Psoas muscle (tissue), 8 donors: ENCODE measurements around the gene TOMM5. TPM values are rescaled to one million over a fixed set of nuclear protein-coding genes. Genes with fewer than 3 reads are reported as not detected.

ENCODE experiments used
- ATAC-seq, 4 donors: fragments of 200-7000 bp; cut with Tn5 transposase; one replicate each; pipeline ENCODE4 v1.9.1; 2020; ENCODE audit warnings: moderate library complexity in 3 of 4, mild to moderate bottlenecking in 2 of 4
- DNase-seq, 2 donors: peaks; one replicate each; pipeline ENCODE4 v3.0.0-alpha.2; 2020
- H3K27ac ChIP-seq: fragments of 200-600 bp; one replicate; pipeline ENCODE4 v1.8.0; 2022
- H3K27me3 ChIP-seq, 3 donors: fragments of 200-600 bp in 1 of 3; one replicate each; pipeline versions ENCODE4 v1.6.1 to v1.8.0; 2013 to 2022; ENCODE audit warnings: low read length in 2 of 3, mild to moderate bottlenecking in 2 of 3, moderate library complexity in 1 of 3; ENCODE audit not compliant: insufficient read depth in 3 of 3
- H3K36me3 ChIP-seq, 2 donors: fragments of 200-600 bp in 1 of 2; one replicate each; pipeline versions ENCODE4 v1.6.1 to v1.8.0; 2013 to 2022; ENCODE audit warnings: low read depth in 1 of 2, mild to moderate bottlenecking in 1 of 2, moderate library complexity in 1 of 2; ENCODE audit not compliant: insufficient read depth in 1 of 2
- H3K4me1 ChIP-seq: fragments of 200-600 bp; one replicate; pipeline ENCODE4 v1.8.0; 2022
- H3K4me3 ChIP-seq: fragments of 200-600 bp; one replicate; pipeline ENCODE4 v1.8.0; 2022; ENCODE audit warnings: mild to moderate bottlenecking
- H3K9me3 ChIP-seq: fragments of 200-600 bp; one replicate; pipeline ENCODE4 v1.8.0; 2022
- CTCF ChIP-seq: fragments of 200-600 bp; IDR thresholded peaks from one replicate; pipeline ENCODE4 v1.8.0; 2022; ENCODE audit warnings: antibody characterized with exemption
- WGBS, 3 donors: extraction: QIAGEN DNeasy Blood & Tissue Kit; methylation state at CpG; one replicate each; pipeline versions ENCODE4 v1.1.6 to v1.1.7; 2013; 5-methylcytosine and 5-hydroxymethylcytosine counted together
- intact Hi-C, 2 donors: fragments of 100-400 bp; cut with DNase I; formaldehyde crosslinking; loops; one replicate each; pipeline versions ENCODE4 v1.11.0 to v1.14.2; 2022
- polyA plus RNA-seq, 3 donors: library from polyadenylated mRNA; stranded (reverse); fragments of 200-250 nt; gene quantifications; one replicate each; pipeline ENCODE4 v1.2.3, GENCODE V29; 2013
- total RNA-seq, 4 donors: library from RNA; stranded (reverse); fragmentation: NEBNext Ultra II Directional in 2 of 4; extraction: Animal tissue kit (Norgen Biotek cat#: 25700) in 2 of 4; gene quantifications; one replicate each; pipeline versions ENCODE4 v1.2.1 to v1.2.4, GENCODE V29; 2021 to 2023
- donor health status: healthy with polysubstance abuse.
- donor health status: DM: no; HTN: no; CAD: no; lungs with moderate emphysema.
- donor health status: Bipolar disorder and iron deficiency.
- donor health status: healthy.
- donor health status: DM: yes; HTN: yes; CAD: no.
- donor health status: DM: no; HTN: no; CAD: no.
- donor health status: DM: no; HTN: no; CAD: no.
- donor health status: DM: yes; HTN: yes; CAD: no.

Gene TOMM5
- total and polyA plus RNA-seq, 7 donors = 65.2 to 280 (median 104) TPM

GRCh38 chr9:37551888-37552287 is 40.5 kb downstream of the TOMM5 start:
- 86 to 93% (median 92%) methylated on average over 2 of the region's 2 CpGs for WGBS, 3 donors
- TF ChIP-seq CTCF = no peak

DNA sequence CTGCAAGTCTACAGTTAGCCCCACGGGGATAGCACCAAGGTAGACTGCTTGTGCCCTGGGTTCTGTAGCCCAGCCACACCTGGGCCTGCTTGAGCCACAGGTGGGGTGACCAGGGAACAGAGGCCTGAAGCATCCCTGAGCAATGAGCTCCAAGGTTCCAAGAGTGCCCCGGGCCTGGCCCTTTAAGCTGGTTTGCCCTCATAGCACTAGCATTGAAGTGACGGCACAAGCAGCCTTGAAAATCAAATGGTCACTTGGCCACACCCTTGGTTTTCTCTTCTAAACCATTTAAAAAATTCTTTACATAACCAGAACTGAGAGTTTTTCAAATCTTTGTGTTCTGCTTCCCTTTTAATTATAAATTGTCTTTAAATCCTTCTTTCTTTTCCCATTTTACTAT is 40.9 kb downstream of the TOMM5 start:
- ATAC-seq = peak in 3 of 4 donors; percentile 4 to 24 (median 16)
- peaks cover 20% of the 10 kb centered on the region for H3K4me1 ChIP-seq
- H3K4me3 ChIP-seq = no peak overlapping the region
- WGBS, 3 donors = 77 to 96% (median 77%) methylated on average over 3 of the region's 3 CpGs
- no peaks in the 10 kb centered on the region for H3K9me3 ChIP-seq
- peak overlapping the region; percentile 58 for H3K27ac ChIP-seq
- no peaks in the 10 kb centered on the region for H3K27me3 ChIP-seq
- peaks cover 0 to 7% of the 10 kb centered on the region in 2 donors for H3K36me3 ChIP-seq
- DNase-seq = no peak
- intact Hi-C loops = loop anchor here in 1 of 2 donors (10.0 kb wide), 1 partner anchor 47 kb away; no protein-coding TSS in a partner anchor
- TF ChIP-seq CTCF = no peak

More at GRCh38 chr9:37551888-37552287, 40.5 kb downstream of the TOMM5 start:
- Histone ChIP-seq H3K9me3 (no peaks in the 10 kb centered on the region), H3K27ac (no peak overlapping the region), H3K4me3 (no peak overlapping the region), H3K4me1 (peaks cover 20% of the 10 kb centered on the region), H3K36me3 (peaks cover 0 to 9% of the 10 kb centered on the region in 2 donors), H3K27me3 (no peaks in the 10 kb centered on the region)
- intact Hi-C loops = loop anchor here in 1 of 2 donors (10.0 kb wide), 1 partner anchor 47 kb away; no protein-coding TSS in a partner anchor
- no peak for DNase-seq
- ATAC-seq = no peak

GRCh38 chr9:37550781-37551180 is 41.6 kb downstream of the TOMM5 start:
- WGBS, 3 donors = 63 to 81% (median 76%) methylated on average over 1 of the region's 1 CpG
- TF ChIP-seq CTCF = no peak
- peaks cover 0 to 2% of the 10 kb centered on the region in 2 donors for H3K36me3 ChIP-seq
- H3K9me3 ChIP-seq = no peaks in the 10 kb centered on the region
- ATAC-seq (peak; percentile 5 to 38 (median 18)), DNase-seq (no peak)
- intact Hi-C loops = loop anchor here in 1 of 2 donors (10.0 kb wide), 1 partner anchor 46 kb away; no protein-coding TSS in a partner anchor
- no peaks in the 10 kb centered on the region for H3K27me3 ChIP-seq
- H3K4me1 ChIP-seq = peaks cover 20% of the 10 kb centered on the region
- peak overlapping the region; percentile 58 for H3K27ac ChIP-seq
- H3K4me3 ChIP-seq = no peak overlapping the region

DNA sequence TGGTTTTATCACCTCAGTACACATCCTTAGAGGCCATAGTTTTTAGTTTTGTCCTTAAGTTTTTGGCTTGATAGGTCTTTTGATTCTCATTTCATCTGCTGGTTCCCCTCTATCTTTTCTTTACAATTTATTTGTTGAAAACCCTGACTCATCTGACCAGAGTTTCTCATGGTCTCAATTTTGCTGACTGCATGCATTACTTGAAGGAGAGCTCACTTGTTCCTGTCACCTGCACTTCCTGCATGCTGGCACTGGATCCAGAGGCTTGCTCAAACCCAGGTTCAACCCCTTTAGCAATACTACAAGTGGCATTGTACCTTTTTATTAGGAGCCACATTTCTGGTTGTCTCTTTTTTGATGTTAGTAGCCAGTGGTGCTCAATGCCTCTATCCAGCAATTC is 42.9 kb downstream of the TOMM5 start:
- no peak for TF ChIP-seq CTCF
- ATAC-seq (peak in 3 of 4 donors; percentile 44 to 71 (median 65)), DNase-seq (no peak)
- intact Hi-C loops = no loop called here
- peaks cover 20% of the 10 kb centered on the region for H3K4me1 ChIP-seq
- H3K27me3 ChIP-seq = no peaks in the 10 kb centered on the region
- H3K27ac ChIP-seq = peak overlapping the region; percentile 58
- no peaks in the 10 kb centered on the region for H3K36me3 ChIP-seq
- H3K9me3 ChIP-seq = no peaks in the 10 kb centered on the region
- no peak overlapping the region for H3K4me3 ChIP-seq

DNA sequence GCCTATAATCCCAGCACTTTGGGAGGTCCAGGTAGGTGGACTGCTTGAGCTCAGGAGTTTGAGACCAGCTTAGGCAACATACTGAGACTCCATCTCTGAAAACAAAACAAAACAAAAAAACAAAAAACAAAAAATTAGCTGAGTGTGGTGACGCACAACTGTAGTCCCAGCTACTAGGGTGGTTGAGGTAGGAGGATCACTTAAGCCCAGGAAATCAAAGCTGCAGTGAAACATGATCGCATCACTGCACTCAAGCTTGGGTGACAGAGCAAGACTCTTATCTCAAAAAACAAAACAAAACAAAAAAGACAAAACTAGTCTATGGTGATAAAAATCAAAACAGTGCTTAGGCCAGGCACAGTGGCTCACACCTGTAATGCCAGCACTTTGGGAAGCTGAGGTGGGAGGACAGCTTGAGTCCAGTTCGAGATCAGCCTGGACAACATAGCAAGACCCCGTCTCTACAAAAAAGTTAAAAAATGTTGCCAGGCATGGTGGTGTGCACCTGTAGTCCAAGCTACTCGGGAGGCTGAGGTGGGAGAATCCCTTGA is 45.0 kb downstream of the TOMM5 start:
- intact Hi-C loops = no loop called here
- Histone ChIP-seq H3K27ac (no peak overlapping the region), H3K27me3 (no peaks in the 10 kb centered on the region), H3K9me3 (no peaks in the 10 kb centered on the region), H3K4me1 (peaks cover 20% of the 10 kb centered on the region), H3K36me3 (no peaks in the 10 kb centered on the region), H3K4me3 (no peak overlapping the region)
- ATAC-seq = no peak
- no peak for TF ChIP-seq CTCF
- DNase-seq = no peak
- WGBS, 3 donors = 94 to 97% (median 97%) methylated on average over 5 of the region's 5 CpGs
